ENCODE results near the gene MAP3K1. TPM values are rescaled to one million over a fixed set of nuclear protein-coding genes. Genes with fewer than 3 reads are reported as not detected.

MAP3K1 gene
- total RNA-seq, 2 experiments from 2014 or later, result 22.3 to 22.9 TPM

DNA sequence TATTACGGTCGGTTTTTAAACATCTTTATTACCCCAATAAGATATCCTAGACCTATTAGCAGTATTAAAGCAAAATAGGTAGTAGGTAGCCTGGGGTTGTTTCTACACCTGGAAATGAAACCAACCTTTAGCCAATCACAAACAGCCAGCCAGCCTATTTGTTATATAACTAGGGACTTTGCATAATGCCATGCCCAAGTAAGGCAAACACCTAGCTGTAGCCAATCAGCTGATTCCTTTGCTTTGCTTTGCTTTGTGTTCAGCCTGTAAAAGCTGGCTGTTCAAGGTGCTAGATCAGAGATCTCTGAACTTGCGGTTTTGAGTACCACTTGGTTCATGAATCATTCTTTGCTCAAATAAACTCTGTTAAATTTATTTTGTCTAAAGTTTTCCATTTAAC, 47.6 kb downstream of the MAP3K1 start:
- Mint-ChIP-seq H3K36me3 (ENCODE audit: low read depth) (peaks cover 33% of the 10 kb centered on the region), H3K27me3 (no peaks in the 10 kb centered on the region), H3K9me3 (ENCODE audit: low read depth) (no peaks in the 10 kb centered on the region), H3K4me1 (peaks cover 14% of the 10 kb centered on the region), H3K27ac (no peak overlapping the region), H3K4me3 (no peak overlapping the region)
- no peak for DNase-seq
- ChIA-PET POLR2A (no interaction called here), CTCF (interaction anchor here (0.6 to 1.1 kb wide), 3 partner anchors 25 to 592 kb away, joined by 3 read pairs; no protein-coding TSS in a partner anchor)
- ATAC-seq, result no peak
- intact Hi-C loops (cut with DNase I, micrococcal nuclease), result no loop called here

DNA sequence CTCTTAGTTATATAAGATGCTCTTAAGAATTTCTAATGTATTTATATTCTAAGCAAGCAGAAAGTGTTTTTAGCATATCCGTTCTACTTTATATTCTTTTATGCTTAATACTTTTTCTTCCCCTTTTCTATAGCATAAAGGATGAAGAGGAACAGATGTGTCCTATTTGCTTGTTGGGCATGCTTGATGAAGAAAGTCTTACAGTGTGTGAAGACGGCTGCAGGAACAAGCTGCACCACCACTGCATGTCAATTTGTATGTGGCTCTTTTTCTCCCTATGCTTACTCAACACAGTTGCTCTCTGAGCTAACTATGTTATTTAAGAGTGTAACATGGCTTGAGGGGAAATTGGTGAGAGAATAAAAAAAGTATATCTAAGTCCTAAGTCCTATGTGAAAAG, 56.4 kb downstream of the MAP3K1 start:
- no peak for ATAC-seq
- Mint-ChIP-seq H3K4me1 (peaks cover 34% of the 10 kb centered on the region), H3K27me3 (no peaks in the 10 kb centered on the region), H3K36me3 (ENCODE audit: low read depth) (peaks cover 37% of the 10 kb centered on the region), H3K4me3 (no peak overlapping the region), H3K9me3 (ENCODE audit: low read depth) (no peaks in the 10 kb centered on the region), H3K27ac (peak overlapping the region; percentile 58)
- intact Hi-C loops (cut with DNase I, micrococcal nuclease), result no loop called here
- CTCF ChIA-PET, result no interaction called here
- POLR2A ChIA-PET, result no interaction called here
- no peak for DNase-seq

DNA sequence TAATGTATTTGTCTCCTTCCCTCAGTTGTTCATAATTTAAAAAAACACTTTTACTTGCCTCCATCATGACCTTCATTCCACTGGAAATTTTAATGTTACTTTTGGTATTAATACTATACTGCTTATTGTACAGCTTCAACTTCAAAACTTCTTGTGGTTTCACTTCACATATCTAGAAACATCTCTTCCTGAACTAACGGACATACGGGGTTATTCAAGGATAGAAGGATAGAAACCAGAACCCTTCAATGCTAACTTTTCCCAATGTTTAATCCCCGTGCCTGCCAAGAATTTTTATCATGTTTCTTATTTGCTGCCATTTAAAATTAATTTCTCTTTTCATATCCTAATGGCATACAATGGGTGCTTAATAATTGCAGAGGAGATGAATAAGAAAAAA, 57.7 kb downstream of the MAP3K1 start:
- Mint-ChIP-seq H3K27me3 (no peaks in the 10 kb centered on the region), H3K9me3 (ENCODE audit: low read depth) (no peaks in the 10 kb centered on the region), H3K4me3 (no peak overlapping the region), H3K27ac (peak overlapping the region; percentile 61), H3K36me3 (ENCODE audit: low read depth) (peaks cover 47% of the 10 kb centered on the region), H3K4me1 (peaks cover 34% of the 10 kb centered on the region)
- ChIA-PET POLR2A (no interaction called here), CTCF (no interaction called here)
- intact Hi-C loops (cut with DNase I, micrococcal nuclease), result no loop called here
- DNase-seq, result no peak
- no peak for ATAC-seq

DNA sequence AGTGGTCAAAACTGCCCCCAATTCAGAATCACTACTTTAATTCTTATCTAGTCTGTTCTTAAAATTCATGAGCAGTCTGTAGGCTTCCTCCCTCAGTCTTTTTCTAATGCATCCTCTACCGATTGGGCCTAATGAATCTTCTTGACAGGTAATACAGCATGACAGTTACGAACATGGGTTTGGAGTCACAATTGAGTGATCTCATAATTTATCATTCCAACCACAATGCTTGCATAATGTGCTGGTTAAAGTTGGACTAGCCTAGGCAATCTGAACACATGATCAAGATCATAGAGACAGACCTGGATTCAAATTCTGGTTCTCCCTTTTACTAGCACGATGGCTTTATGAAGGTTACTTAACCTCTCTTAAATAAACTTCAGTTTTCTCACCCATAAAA, 61.0 kb downstream of the MAP3K1 start:
- ChIA-PET POLR2A (no interaction called here), CTCF (no interaction called here)
- Mint-ChIP-seq H3K9me3 (ENCODE audit: low read depth) (no peaks in the 10 kb centered on the region), H3K27ac (peak overlapping the region; percentile 67), H3K4me1 (peaks cover 27% of the 10 kb centered on the region), H3K4me3 (no peak overlapping the region), H3K36me3 (ENCODE audit: low read depth) (peaks cover 45% of the 10 kb centered on the region), H3K27me3 (no peaks in the 10 kb centered on the region)
- intact Hi-C loops (cut with DNase I, micrococcal nuclease), result no loop called here
- DNase-seq, result no peak
- ATAC-seq, result peak; percentile 44

DNA sequence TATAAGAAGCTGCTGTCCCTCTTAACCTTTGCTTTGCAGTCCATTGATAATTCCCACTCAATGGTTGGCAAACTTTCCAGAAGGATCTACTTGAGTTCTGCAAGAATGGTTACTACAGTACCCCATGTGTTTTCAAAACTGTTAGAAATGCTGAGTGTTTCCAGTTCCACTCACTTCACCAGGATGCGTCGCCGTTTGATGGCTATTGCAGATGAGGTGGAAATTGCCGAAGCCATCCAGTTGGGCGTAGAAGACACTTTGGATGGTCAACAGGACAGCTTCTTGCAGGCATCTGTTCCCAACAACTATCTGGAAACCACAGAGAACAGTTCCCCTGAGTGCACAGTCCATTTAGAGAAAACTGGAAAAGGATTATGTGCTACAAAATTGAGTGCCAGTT, 66.2 kb downstream of the MAP3K1 start:
- ChIA-PET CTCF (no interaction called here), POLR2A (no interaction called here)
- Mint-ChIP-seq H3K27me3 (no peaks in the 10 kb centered on the region), H3K4me1 (no peaks in the 10 kb centered on the region), H3K9me3 (ENCODE audit: low read depth) (no peaks in the 10 kb centered on the region), H3K4me3 (no peak overlapping the region), H3K36me3 (ENCODE audit: low read depth) (peaks cover 58% of the 10 kb centered on the region), H3K27ac (no peak overlapping the region)
- intact Hi-C loops (cut with DNase I, micrococcal nuclease), result no loop called here
- ATAC-seq (no peak), DNase-seq (no peak)

DNA sequence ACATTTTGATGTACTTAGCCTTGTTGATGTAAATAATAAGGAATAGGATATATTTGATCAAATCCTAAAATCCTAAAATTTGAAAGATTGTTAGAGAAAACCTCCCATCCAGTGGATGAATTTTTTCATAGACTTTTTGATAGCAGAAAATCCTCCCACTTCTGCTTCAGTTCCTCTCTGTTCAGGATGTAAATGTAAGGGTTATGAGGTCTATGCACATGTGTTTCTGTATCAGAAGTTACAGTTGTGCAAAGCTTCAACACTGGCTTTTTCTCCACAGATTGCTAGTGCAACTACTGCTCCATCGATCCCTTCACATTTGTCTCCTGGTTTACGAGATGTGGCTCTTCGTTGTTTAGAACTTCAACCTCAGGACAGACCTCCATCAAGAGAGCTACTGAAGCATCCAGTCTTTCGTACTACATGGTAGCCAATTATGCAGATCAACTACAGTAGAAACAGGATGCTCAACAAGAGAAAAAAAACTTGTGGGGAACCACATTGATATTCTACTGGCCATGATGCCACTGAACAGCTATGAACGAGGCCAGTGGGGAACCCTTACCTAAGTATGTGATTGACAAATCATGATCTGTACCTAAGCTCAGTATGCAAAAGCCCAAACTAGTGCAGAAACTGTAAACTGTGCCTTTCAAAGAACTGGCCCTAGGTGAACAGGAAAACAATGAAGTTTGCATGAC, 78.1 kb downstream of the MAP3K1 start:
- POLR2A ChIA-PET, result no interaction called here
- CTCF ChIA-PET, result interaction anchor here (1.4 kb wide), 1 partner anchor 27 kb away, joined by 5 read pairs; no protein-coding TSS in a partner anchor
- Mint-ChIP-seq H3K36me3 (ENCODE audit: low read depth) (peaks cover 57% of the 10 kb centered on the region), H3K27me3 (no peaks in the 10 kb centered on the region), H3K9me3 (ENCODE audit: low read depth) (no peaks in the 10 kb centered on the region), H3K4me1 (peaks cover 5% of the 10 kb centered on the region), H3K27ac (no peak overlapping the region), H3K4me3 (no peak overlapping the region)
- no peak for DNase-seq
- intact Hi-C loops (cut with DNase I, micrococcal nuclease), result no loop called here
- ATAC-seq, result no peak

DNA sequence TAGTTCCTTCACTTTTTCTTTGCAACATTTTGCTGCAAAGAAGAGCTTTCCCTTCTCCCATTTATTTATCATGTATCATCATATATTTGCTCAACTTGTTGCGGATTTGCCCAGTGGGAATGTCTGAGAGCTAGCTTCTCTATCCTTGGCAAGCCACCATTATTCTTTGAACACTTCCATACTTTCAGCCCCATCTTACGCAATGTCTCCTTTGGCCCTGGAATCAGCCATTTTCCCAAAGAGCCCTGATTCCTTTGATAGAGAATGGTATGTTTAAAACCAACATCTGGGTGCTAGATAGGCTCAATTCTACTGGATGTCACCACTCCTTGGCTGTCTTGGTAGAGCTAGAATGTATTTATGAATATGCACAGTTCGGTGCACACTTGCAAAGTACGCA, 81.4 kb downstream of the MAP3K1 start:
- POLR2A ChIA-PET, result no interaction called here
- Mint-ChIP-seq H3K27ac (no peak overlapping the region), H3K4me3 (no peak overlapping the region), H3K4me1 (peaks cover 5% of the 10 kb centered on the region), H3K27me3 (no peaks in the 10 kb centered on the region), H3K9me3 (ENCODE audit: low read depth) (no peaks in the 10 kb centered on the region), H3K36me3 (ENCODE audit: low read depth) (peaks cover 30% of the 10 kb centered on the region)
- CTCF ChIA-PET, result interaction anchor here (0.5 to 1.4 kb wide), 6 partner anchors 9 to 508 kb away, joined by 3 to 4 read pairs (median 3); no protein-coding TSS in a partner anchor
- intact Hi-C loops (cut with DNase I, micrococcal nuclease), result no loop called here
- no peak for ATAC-seq
- no peak for DNase-seq

DNA sequence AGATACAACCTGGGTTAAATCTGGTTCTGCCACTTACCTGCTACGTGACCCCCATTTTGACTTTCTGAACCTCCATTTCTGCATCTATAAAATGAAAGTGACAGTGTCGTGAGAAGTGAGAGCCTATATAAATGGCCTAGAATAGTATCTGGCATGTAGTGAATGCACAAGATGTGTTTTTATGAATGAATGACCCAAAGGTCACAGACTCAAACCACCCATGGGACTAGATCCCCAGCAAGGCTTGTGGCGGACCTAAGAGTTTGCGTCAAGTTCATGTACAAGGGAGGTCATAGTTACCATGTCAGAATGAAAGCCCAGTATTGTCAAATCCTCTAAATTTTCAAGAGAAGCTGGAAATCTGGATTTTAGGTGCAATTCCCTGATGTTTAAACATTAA, 82.9 kb downstream of the MAP3K1 start:
- no peak for DNase-seq
- intact Hi-C loops (cut with DNase I, micrococcal nuclease), result no loop called here
- no peaks in the 10 kb centered on the region for H3K9me3 Mint-ChIP-seq (ENCODE audit: low read depth)
- H3K4me1 Mint-ChIP-seq, result peaks cover 5% of the 10 kb centered on the region
- CTCF ChIA-PET, result interaction anchor here (0.6 to 1.3 kb wide), 5 partner anchors 30 to 472 kb away, joined by 3 to 4 read pairs (median 3); no protein-coding TSS in a partner anchor
- POLR2A ChIA-PET, result no interaction called here
- H3K36me3 Mint-ChIP-seq (ENCODE audit: low read depth), result peaks cover 19% of the 10 kb centered on the region
- H3K4me3 Mint-ChIP-seq, result no peak overlapping the region
- no peaks in the 10 kb centered on the region for H3K27me3 Mint-ChIP-seq
- peak; percentile 8 for ATAC-seq
- peak overlapping the region; percentile 59 for H3K27ac Mint-ChIP-seq

DNA sequence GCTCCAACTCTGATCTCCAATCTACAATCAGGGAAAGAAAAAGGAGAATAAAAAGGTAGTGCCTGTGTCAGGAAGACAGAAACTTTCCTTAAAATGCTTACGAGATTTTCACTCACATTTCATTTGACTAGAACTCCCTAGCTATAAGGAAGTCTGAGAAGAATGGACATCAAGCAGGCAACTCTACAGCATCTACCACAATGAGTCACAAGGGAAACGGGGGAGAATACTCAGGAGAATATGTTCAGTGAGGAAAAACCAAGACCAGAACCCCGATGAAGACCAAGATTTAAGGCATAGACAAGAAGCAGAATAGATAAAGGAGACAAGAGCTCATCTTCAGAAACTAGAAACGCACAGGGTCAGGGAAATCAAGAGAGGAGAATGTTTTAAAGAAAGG, 85.0 kb downstream of the MAP3K1 start:
- peaks cover 5% of the 10 kb centered on the region for H3K4me1 Mint-ChIP-seq
- H3K27me3 Mint-ChIP-seq, result no peaks in the 10 kb centered on the region
- no peak overlapping the region for H3K27ac Mint-ChIP-seq
- ATAC-seq, result peak; percentile 28
- no peaks in the 10 kb centered on the region for H3K9me3 Mint-ChIP-seq (ENCODE audit: low read depth)
- POLR2A ChIA-PET, result no interaction called here
- peaks cover 9% of the 10 kb centered on the region for H3K36me3 Mint-ChIP-seq (ENCODE audit: low read depth)
- DNase-seq, result no peak
- no peak overlapping the region for H3K4me3 Mint-ChIP-seq
- intact Hi-C loops (cut with DNase I, micrococcal nuclease), result loop anchor here (1.0 to 5.0 kb wide), 6 partner anchors 238 to 1562 kb away; partner anchors contain the start of gene PLK2 (in 1 of the 2)
- CTCF ChIA-PET, result interaction anchor here (0.6 to 4.0 kb wide), 22 partner anchors 9 to 398 kb away, joined by 3 to 30 read pairs (median 4); partner anchors contain the start of gene SETD9

DNA sequence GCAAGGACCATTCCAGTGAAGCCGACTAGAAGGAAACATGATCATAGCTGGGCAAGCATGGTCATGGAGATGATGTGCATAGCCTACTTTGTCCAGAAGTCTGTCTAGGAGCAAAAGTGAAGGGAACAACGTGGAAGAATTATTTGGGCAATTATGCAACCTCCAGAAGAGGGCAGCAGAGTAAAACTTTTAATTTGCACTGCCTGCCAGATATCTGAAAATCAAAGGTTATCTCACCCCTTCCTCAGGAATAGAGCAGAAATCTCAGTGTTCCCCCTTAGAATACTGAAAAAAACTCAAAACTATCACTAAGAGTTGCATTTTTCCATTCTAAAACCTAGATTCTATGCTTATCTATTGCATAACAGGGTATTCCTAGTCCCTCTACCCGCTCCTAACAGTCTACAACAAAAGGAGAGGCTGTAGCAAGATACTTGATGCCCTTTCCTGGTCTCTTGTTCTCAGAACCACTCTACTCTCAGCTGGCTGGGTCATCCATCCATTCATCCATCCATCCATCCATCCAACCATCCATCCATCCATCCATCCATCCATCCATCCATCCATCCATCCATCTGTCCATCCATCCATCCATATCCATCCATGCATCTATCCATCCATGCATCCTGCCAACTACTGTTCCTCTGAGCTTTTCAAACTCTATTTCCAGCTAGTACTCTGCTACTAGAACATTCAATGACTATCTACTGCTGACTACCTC, 85.7 kb downstream of the MAP3K1 start:
- H3K9me3 Mint-ChIP-seq (ENCODE audit: low read depth), result no peaks in the 10 kb centered on the region
- no peak overlapping the region for H3K27ac Mint-ChIP-seq
- no peak overlapping the region for H3K4me3 Mint-ChIP-seq
- POLR2A ChIA-PET, result no interaction called here
- peaks cover 5% of the 10 kb centered on the region for H3K4me1 Mint-ChIP-seq
- CTCF ChIA-PET, result interaction anchor here (0.6 to 4.0 kb wide), 26 partner anchors 9 to 461 kb away, joined by 3 to 30 read pairs (median 4); partner anchors contain the start of gene SETD9
- intact Hi-C loops (cut with DNase I, micrococcal nuclease), result loop anchor here (1.0 to 5.0 kb wide), 7 partner anchors 237 to 1561 kb away; partner anchors contain the start of gene PLK2 (in 1 of the 2)
- peaks cover 7% of the 10 kb centered on the region for H3K36me3 Mint-ChIP-seq (ENCODE audit: low read depth)
- DNase-seq (peak; percentile 36), ATAC-seq (peak; percentile 54)
- no peaks in the 10 kb centered on the region for H3K27me3 Mint-ChIP-seq

DNA sequence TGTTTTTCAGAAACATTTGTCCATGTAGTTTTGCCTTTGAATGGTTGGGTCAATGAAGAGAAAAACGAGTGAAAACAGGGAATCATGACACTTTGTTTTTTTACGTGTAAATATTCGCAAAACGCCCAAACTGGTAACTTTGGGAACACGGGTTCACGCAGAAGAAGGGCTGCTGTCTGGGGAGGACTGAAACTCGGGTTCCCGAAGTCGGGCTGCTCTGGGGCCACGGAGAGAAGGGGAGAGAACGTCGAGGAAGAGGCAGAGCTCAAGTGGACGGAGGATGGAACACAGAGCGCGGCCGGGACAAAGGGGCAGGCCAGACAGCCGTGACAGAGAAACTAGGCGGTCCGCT, 93.6 kb downstream of the MAP3K1 start:
- ChIA-PET POLR2A (interaction anchor here (0.6 to 1.2 kb wide), 2 partner anchors 241 to 264 kb away, joined by 3 to 4 read pairs; no protein-coding TSS in a partner anchor), CTCF (interaction anchor here (1.7 kb wide), 1 partner anchor 9 kb away, joined by 6 read pairs; no protein-coding TSS in a partner anchor)
- Mint-ChIP-seq H3K4me3 (peak overlapping the region; percentile 90), H3K4me1 (peaks cover 20% of the 10 kb centered on the region), H3K27ac (peak overlapping the region; percentile 75), H3K27me3 (peaks cover 5% of the 10 kb centered on the region), H3K36me3 (ENCODE audit: low read depth) (peaks cover 2% of the 10 kb centered on the region), H3K9me3 (ENCODE audit: low read depth) (no peaks in the 10 kb centered on the region)
- intact Hi-C loops (cut with DNase I, micrococcal nuclease), result loop anchor here (1.0 to 2.0 kb wide), 7 partner anchors 41 to 638 kb away; partner anchors contain the start of genes MAP3K1 (in 1 of the 2) and MIER3 (in 1 of the 2)
- DNase-seq (no peak), ATAC-seq (peak; percentile 1)
